Occipital lobe (tissue), 2 donors: Measurements from ENCODE around the gene RAI1. TPM values are rescaled to one million over a fixed set of nuclear protein-coding genes. Genes with fewer than 3 reads are reported as not detected.
"Not testable (repeated sequence)": the region's sequence is repeated elsewhere in the genome, so short reads cannot be mapped to it uniquely, and the experiment has no call there.

Experiments
- DNase-seq: peaks from one replicate; lab custom pipeline; 2025; lab: John Stamatoyannopoulos, UW
- total RNA-seq: library from RNA; depleted of rRNA; stranded (reverse); fragments of >200 nt; gene quantifications from one replicate; pipeline ENCODE4 v1.2.3, GENCODE V29; 2014

Gene RAI1
- total RNA-seq, 1 donor from 2014 or later: 14.3 TPM

- DNase-seq: no peak
These were observed 16.0 kb upstream of the RAI1 start for GRCh38 chr17:17665255-17665654.

GRCh38 chr17:17666111-17666714 is 15.0 kb upstream of the RAI1 start:
- DNase-seq: no peak

GRCh38 chr17:17667231-17667630 is 14.0 kb upstream of the RAI1 start:
- DNase-seq: no peak

GRCh38 chr17:17667947-17668346 is 13.3 kb upstream of the RAI1 start:
- no peak for DNase-seq

- no peak for DNase-seq
These were observed 12.9 kb upstream of the RAI1 start for GRCh38 chr17:17668358-17668757.

GRCh38 chr17:17668775-17669579 is 12.3 kb upstream of the RAI1 start:
- DNase-seq: no peak

GRCh38 chr17:17669580-17670235 is 11.6 kb upstream of the RAI1 start:
- no peak for DNase-seq

GRCh38 chr17:17670701-17671305 is 10.5 kb upstream of the RAI1 start:
- DNase-seq: no peak

- no peak for DNase-seq
These were observed 9.7 kb upstream of the RAI1 start for GRCh38 chr17:17671369-17672129.

GRCh38 chr17:17672453-17673368 is 8.5 kb upstream of the RAI1 start:
- no peak for DNase-seq

GRCh38 chr17:17675416-17675815 is 5.8 kb upstream of the RAI1 start:
- DNase-seq: no peak

- DNase-seq: peak; percentile 38
These were observed 5.2 kb upstream of the RAI1 start for GRCh38 chr17:17675925-17676534.

GRCh38 chr17:17676752-17677151 is 4.5 kb upstream of the RAI1 start:
- DNase-seq: no peak

- DNase-seq: no peak
These were observed 3.8 kb upstream of the RAI1 start for GRCh38 chr17:17677299-17678040.

- not testable (repeated sequence) for DNase-seq
These were observed 3.1 kb upstream of the RAI1 start for GRCh38 chr17:17678063-17678699.

GRCh38 chr17:17679243-17679642 is 2.0 kb upstream of the RAI1 start:
- no peak for DNase-seq

GRCh38 chr17:17679748-17680147 is 1.5 kb upstream of the RAI1 start:
- DNase-seq: no peak

GRCh38 chr17:17680477-17681186 is 626 bp upstream of the RAI1 start:
- DNase-seq: no peak
